MM.1S (cell line): ENCODE measurements around the gene HSPA9.
A peak's percentile ranks its signal among the peaks of the same experiment; 100 is the strongest.

Source experiments
- CTCF ChIP-seq: fragments of 300-600 bp; sonication (generic); IDR thresholded peaks from 2 replicates; pipeline ENCODE4 v1.5.1; 2016; ENCODE audit warnings: antibody characterized with exemption, low read length, mixed read lengths
- EZH2 ChIP-seq: fragments of 300-600 bp; sonication (generic); optimal IDR thresholded peaks from 2 replicates; pipeline ENCODE3; 2017; ENCODE audit warnings: low read depth, mild to moderate bottlenecking, antibody characterized with exemption, low read length, mixed read lengths
- EZH2phosphoT487 ChIP-seq: fragments of 300-600 bp; sonication (generic); IDR thresholded peaks from 2 replicates; pipeline ENCODE4 v1.6.1; 2018; ENCODE audit warnings: antibody characterized with exemption, low read length

GRCh38 chr5:138536665-138537315 lies 38.4 kb downstream of the HSPA9 start:
- TF ChIP-seq CTCF = peak; percentile 34
- no peak for TF ChIP-seq EZH2
- TF ChIP-seq EZH2phosphoT487 = no peak
